ENCODE results near the gene ZDHHC11. TPM values are rescaled to one million over a fixed set of nuclear protein-coding genes. Genes with fewer than 3 reads are reported as not detected.
"Not testable (repeated sequence)": the region's sequence is repeated elsewhere in the genome, so short reads cannot be mapped to it uniquely, and the experiment has no call there.

Gene ZDHHC11
- total and polyA plus RNA-seq, 4 donors: 11.7 to 21.6 (median 16.1) TPM

DNA sequence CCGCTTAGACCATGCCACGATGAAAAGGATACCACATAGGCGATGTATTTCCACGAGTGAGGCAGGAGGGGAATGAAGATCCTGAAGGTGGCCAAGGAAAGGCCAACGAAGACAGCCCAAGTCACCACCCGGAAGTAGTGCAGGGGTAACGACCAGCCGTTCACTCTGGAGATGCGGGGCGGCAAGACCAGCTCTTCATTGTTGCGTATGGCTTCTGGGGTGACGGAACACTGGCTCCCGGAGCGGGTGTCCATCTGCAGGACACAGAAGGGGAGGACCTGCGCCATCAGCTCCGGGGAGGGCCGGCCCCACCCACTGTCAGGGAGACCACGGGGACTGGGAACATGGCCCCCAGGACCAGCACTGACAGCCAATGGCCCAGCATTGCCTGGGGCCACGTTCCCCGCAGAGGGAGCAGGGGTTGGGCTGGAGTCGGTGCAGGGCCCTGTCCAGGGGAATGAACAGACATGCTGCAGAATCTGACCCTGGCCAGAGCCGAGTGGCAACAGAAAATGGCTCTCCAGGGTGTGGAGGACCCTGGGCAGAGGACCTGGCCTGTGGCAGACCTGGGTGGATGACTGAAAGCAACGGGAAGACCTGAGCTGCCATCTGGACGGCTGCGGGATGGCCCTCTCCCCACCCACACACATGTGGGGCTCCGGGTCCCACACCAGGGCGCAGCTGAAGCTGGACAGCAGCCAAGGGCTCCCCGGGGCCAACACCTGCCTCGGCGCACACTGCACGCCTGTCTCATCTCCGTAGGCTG, 83.9 kb downstream of the ZDHHC11 start:
- Histone ChIP-seq H3K27ac (ENCODE audit: low read depth, low read length) (no peak overlapping the region), H3K27me3 (ENCODE audit: control insufficient read depth, insufficient read depth, low read length) (no peaks in the 10 kb centered on the region), H3K36me3 (ENCODE audit: control insufficient read depth, insufficient read depth, low read length) (peaks cover 29% of the 10 kb centered on the region), H3K4me1 (ENCODE audit: control insufficient read depth, insufficient read depth, low read length) (peaks cover 3% of the 10 kb centered on the region), H3K9me3 (ENCODE audit: control insufficient read depth, insufficient read depth, low read length) (peaks cover 3% of the 10 kb centered on the region), H3K4me3 (ENCODE audit: low read depth, low read length) (no peak overlapping the region)
- DNase-seq (ENCODE audit: low read depth in 4 of 6, low spot score in 6 of 6): no peak
- WGBS (ENCODE audit: insufficient coverage): 87% methylated on average over 32 of the region's 32 CpGs

DNA sequence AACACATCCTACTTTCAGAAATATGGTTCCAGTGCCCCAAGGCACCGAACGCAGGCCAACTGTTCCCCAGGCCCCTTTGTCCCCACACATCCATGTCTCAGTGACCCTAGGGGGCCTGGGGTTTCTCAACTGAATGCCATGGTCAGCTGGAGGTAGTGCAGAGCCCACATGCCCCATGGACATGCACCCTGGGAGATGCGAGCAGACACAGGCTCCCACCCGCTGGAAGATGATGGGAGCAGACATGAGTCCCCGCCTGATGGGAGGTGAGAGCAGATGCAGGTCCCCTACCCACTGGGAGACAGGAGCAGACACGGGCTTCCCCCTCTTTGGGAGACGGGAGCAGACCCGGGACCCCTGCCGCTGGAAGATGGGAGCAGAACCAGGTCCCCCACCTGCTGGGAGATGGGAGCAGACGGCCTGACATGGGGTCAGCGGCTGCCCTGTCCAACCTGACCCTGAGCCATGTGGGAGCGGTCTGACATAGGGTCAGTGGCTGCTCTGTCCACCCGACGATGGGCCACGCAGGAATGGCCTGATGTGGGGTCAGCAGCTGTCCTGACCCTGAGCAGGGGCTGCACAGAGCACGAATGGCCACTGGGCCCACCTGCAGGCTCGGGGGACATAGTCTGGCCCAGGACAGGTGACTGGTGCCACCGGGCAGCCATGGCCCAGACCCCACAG, 84.7 kb downstream of the ZDHHC11 start:
- H3K4me3 ChIP-seq (ENCODE audit: low read depth, low read length): no peak overlapping the region
- H3K36me3 ChIP-seq (ENCODE audit: control insufficient read depth, insufficient read depth, low read length): peaks cover 33% of the 10 kb centered on the region
- DNase-seq (ENCODE audit: low read depth in 4 of 6, low spot score in 6 of 6): no peak
- H3K27ac ChIP-seq (ENCODE audit: low read depth, low read length): no peak overlapping the region
- WGBS (ENCODE audit: insufficient coverage): 88% methylated on average over 18 of the region's 18 CpGs
- no peaks in the 10 kb centered on the region for H3K27me3 ChIP-seq (ENCODE audit: control insufficient read depth, insufficient read depth, low read length)
- peaks cover 3% of the 10 kb centered on the region for H3K9me3 ChIP-seq (ENCODE audit: control insufficient read depth, insufficient read depth, low read length)
- H3K4me1 ChIP-seq (ENCODE audit: control insufficient read depth, insufficient read depth, low read length): peaks cover 7% of the 10 kb centered on the region

DNA sequence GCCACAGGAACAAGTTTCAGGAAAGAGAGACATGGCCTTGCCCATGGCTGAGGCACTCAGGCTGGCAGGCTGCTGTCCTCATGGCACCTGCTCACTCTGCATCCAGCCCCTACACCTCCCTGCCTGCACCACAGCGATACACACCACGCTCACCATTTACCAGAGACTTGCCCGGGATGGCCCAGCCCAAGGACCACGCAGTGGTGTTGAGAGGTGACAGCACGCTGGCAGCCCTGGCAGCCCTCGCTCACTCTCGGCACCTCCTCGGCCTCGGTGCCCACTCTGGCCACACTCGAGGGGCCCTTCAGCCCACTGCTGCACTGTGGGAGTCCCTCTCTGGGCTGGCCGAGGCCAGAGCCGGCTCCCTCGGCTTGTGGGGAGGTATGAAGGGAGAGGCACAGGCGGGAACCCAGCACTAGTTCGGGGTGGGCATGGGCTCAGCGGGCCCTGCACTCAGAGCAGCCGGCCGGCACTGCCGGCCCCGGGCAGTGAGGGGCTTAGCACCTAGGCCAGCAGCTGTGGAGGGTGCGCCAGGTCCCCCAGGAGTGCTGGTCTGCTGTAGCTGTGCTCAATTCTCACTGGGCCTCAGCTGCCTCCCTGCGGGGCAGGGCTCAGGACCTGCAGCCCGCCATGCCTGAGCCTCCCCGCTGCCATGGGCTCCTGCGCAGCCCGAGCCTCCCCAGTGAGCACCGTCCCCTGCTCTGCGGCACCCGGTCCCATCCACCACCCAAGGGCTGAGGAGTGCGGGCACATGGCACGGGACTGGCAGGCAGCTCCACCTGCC, 86.6 kb downstream of the ZDHHC11 start:
- no peak overlapping the region for H3K4me3 ChIP-seq (ENCODE audit: low read depth, low read length)
- WGBS (ENCODE audit: insufficient coverage): 96% methylated on average over 31 of the region's 31 CpGs
- peaks cover 3% of the 10 kb centered on the region for H3K9me3 ChIP-seq (ENCODE audit: control insufficient read depth, insufficient read depth, low read length)
- peaks cover 19% of the 10 kb centered on the region for H3K4me1 ChIP-seq (ENCODE audit: control insufficient read depth, insufficient read depth, low read length)
- no peak for DNase-seq (ENCODE audit: low read depth in 4 of 6, low spot score in 6 of 6)
- no peaks in the 10 kb centered on the region for H3K27me3 ChIP-seq (ENCODE audit: control insufficient read depth, insufficient read depth, low read length)
- H3K27ac ChIP-seq (ENCODE audit: low read depth, low read length): no peak overlapping the region
- peaks cover 43% of the 10 kb centered on the region for H3K36me3 ChIP-seq (ENCODE audit: control insufficient read depth, insufficient read depth, low read length)

DNA sequence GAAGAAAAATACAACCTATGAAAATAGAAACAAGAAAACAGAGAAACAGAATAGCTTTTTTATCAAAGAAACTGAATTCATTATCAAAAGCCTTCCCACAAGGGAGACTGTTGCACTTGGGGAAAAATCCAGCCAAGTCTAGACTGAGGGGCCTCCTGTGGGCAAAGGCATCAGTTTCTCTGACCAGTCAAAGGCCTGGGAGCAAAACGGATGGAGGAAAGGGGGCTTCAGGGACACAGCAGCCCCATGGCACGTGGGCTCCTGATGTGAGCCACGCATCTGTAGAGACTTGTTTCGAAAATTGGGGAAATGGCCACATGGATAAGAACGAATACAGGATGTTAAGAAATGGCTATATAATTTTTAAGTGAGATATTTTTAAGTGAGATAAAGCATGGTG, 87.4 kb downstream of the ZDHHC11 start:
- no peak overlapping the region for H3K4me3 ChIP-seq (ENCODE audit: low read depth, low read length)
- H3K27ac ChIP-seq (ENCODE audit: low read depth, low read length): no peak overlapping the region
- H3K36me3 ChIP-seq (ENCODE audit: control insufficient read depth, insufficient read depth, low read length): peaks cover 45% of the 10 kb centered on the region
- H3K9me3 ChIP-seq (ENCODE audit: control insufficient read depth, insufficient read depth, low read length): peaks cover 3% of the 10 kb centered on the region
- no peaks in the 10 kb centered on the region for H3K27me3 ChIP-seq (ENCODE audit: control insufficient read depth, insufficient read depth, low read length)
- peaks cover 26% of the 10 kb centered on the region for H3K4me1 ChIP-seq (ENCODE audit: control insufficient read depth, insufficient read depth, low read length)
- DNase-seq (ENCODE audit: low read depth in 4 of 6, low spot score in 6 of 6): no peak
- 82% methylated on average over 5 of the region's 5 CpGs for WGBS (ENCODE audit: insufficient coverage)

DNA sequence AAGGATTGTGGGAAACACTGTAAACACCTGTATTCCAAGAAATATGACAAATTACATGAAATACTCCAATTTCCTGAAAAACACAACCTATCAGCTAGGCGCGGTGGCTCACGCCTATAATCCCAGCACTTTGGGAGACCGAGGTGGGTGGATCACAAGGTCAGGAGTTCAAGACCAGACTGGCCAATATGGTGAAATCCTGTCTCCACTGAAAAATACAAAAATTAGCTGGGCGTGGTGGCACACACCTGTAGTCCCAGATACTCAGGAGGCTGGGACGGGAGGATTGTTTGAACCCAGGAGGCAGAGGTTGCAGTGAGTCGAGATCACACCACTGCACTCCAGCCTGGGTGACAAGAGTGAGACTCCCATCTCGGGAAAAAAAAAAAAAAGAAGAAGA, 87.8 kb downstream of the ZDHHC11 start:
- DNase-seq (ENCODE audit: low read depth in 4 of 6, low spot score in 6 of 6); H3K27ac ChIP-seq (ENCODE audit: low read depth, low read length); H3K9me3 ChIP-seq (ENCODE audit: control insufficient read depth, insufficient read depth, low read length); H3K27me3 ChIP-seq (ENCODE audit: control insufficient read depth, insufficient read depth, low read length); H3K4me3 ChIP-seq (ENCODE audit: low read depth, low read length): not testable (repeated sequence)
- H3K4me1 ChIP-seq (ENCODE audit: control insufficient read depth, insufficient read depth, low read length): peaks cover 30% of the 10 kb centered on the region
- 92% methylated on average over 7 of the region's 8 CpGs for WGBS (ENCODE audit: insufficient coverage)
- peaks cover 49% of the 10 kb centered on the region for H3K36me3 ChIP-seq (ENCODE audit: control insufficient read depth, insufficient read depth, low read length)

DNA sequence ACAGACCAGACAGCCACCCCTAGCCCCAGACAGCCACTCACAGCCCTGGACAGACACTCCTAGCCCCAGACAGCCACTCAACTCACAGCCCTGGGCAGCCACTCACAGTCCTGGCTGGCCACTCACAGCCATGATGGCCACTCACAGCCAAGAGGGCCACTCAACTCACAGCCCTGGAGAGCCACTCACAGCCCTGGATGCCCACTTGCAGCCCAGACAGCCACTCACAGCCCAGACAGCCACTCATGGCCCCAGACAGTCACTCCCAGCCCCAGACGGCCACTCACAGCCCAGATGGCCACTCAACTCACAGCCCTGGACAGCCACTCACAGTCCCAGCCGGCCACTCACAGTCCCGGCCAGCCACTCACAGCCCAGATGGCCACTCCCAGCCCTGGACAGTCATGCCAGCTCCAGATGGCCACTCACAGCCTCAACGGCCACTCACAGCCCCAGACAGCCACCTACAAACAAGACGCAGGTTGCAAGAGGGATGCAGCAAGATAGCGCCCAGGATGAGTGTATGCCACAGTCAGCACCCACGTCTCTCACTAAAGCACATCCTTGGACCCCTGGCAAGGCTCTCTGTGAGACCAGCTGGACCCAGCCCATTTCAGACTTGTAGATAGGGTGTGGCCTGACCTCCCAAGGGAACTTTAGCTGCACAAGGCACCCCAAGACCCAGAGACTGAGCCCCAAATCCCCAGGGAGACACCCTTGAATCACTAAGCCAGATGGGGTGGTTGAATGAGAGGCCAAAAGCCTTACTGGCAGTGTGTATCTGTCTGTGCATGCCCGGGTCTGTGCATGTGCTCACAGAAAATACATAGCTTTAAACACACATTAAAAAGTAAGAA, 88.7 kb downstream of the ZDHHC11 start:
- no peak overlapping the region for H3K27ac ChIP-seq (ENCODE audit: low read depth, low read length)
- H3K27me3 ChIP-seq (ENCODE audit: control insufficient read depth, insufficient read depth, low read length): no peaks in the 10 kb centered on the region
- 88% methylated on average over 7 of the region's 8 CpGs for WGBS (ENCODE audit: insufficient coverage)
- no peak overlapping the region for H3K4me3 ChIP-seq (ENCODE audit: low read depth, low read length)
- H3K9me3 ChIP-seq (ENCODE audit: control insufficient read depth, insufficient read depth, low read length): peaks cover 3% of the 10 kb centered on the region
- DNase-seq (ENCODE audit: low read depth in 4 of 6, low spot score in 6 of 6): no peak
- H3K36me3 ChIP-seq (ENCODE audit: control insufficient read depth, insufficient read depth, low read length): peaks cover 55% of the 10 kb centered on the region
- peaks cover 40% of the 10 kb centered on the region for H3K4me1 ChIP-seq (ENCODE audit: control insufficient read depth, insufficient read depth, low read length)

DNA sequence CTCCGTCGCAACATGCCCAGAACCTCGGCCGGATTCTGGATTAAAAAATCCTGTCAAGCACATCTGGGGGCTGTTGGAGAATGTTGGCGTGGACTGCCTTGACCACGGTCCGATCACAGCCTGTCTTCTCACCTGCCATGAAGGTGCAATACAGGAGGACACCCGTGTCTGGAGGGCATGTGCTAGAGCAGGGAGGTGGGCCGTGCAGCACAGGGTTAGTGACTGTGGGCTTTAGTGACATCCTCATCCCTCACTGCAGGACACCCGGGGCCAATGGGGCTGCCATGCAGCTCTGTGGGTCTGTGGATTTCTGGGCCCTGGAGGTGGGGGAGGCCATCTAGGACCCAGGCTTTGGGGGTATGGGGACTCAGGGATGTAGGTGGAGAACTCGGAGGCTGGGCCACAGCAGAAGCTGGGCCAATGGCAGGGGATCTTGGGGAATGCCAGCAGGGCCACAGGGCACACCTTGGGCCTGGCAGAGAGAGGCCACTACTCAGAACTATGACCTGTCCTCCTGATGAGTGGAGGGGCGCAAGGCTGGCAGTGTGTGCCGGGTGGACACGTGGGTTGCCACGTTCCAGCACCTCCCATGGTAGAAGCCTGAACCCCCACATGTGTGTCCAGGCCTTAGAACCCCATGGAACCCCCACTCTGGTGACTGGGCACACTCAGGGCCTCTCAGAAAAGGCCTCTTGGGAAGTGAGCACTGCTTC, 89.6 kb downstream of the ZDHHC11 start:
- Histone ChIP-seq H3K4me3 (ENCODE audit: low read depth, low read length) (no peak overlapping the region), H3K27me3 (ENCODE audit: control insufficient read depth, insufficient read depth, low read length) (no peaks in the 10 kb centered on the region), H3K9me3 (ENCODE audit: control insufficient read depth, insufficient read depth, low read length) (peaks cover 3% of the 10 kb centered on the region), H3K27ac (ENCODE audit: low read depth, low read length) (no peak overlapping the region), H3K36me3 (ENCODE audit: control insufficient read depth, insufficient read depth, low read length) (peaks cover 49% of the 10 kb centered on the region), H3K4me1 (ENCODE audit: control insufficient read depth, insufficient read depth, low read length) (peaks cover 47% of the 10 kb centered on the region)
- WGBS (ENCODE audit: insufficient coverage): 84% methylated on average over 15 of the region's 15 CpGs
- no peak for DNase-seq (ENCODE audit: low read depth in 4 of 6, low spot score in 6 of 6)

DNA sequence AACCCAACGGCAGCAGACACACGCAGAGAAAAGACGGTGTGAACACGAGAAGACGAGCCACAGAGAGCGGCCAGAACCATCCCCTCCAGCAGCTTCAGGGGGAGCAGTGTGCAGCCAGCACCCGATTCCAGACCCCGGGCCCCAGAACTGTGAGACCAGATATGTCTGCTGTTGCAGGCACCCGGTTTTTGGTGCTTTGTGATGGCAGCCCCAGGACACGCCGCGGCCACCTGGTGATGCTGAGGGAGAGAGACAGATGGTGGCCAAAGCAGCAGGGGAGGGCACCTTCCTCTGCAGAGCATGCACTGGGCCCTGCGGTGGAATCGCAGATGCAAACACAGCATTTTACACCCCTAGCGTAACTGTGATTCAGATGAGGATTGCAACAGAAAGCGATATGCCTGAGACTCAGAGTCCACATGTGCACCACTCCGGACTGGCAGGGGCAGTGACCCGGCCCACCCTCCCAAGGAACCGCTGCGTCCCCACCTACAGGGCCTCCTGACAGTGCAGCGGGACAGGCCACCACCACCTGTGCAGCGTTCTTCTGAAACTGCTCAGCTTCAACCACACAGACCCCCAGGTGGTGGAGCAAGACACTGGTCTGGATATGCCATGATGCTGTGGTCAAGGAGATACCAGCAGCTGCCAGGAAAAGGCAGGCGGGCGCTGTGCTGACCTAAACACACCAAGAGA, 90.3 kb downstream of the ZDHHC11 start:
- H3K27ac ChIP-seq (ENCODE audit: low read depth, low read length): no peak overlapping the region
- no peak overlapping the region for H3K4me3 ChIP-seq (ENCODE audit: low read depth, low read length)
- peaks cover 49% of the 10 kb centered on the region for H3K4me1 ChIP-seq (ENCODE audit: control insufficient read depth, insufficient read depth, low read length)
- no peaks in the 10 kb centered on the region for H3K9me3 ChIP-seq (ENCODE audit: control insufficient read depth, insufficient read depth, low read length)
- WGBS (ENCODE audit: insufficient coverage): 94% methylated on average over 24 of the region's 24 CpGs
- DNase-seq (ENCODE audit: low read depth in 4 of 6, low spot score in 6 of 6): no peak
- H3K27me3 ChIP-seq (ENCODE audit: control insufficient read depth, insufficient read depth, low read length): no peaks in the 10 kb centered on the region
- H3K36me3 ChIP-seq (ENCODE audit: control insufficient read depth, insufficient read depth, low read length): peaks cover 46% of the 10 kb centered on the region
